Neuron (in vitro differentiated cells): ENCODE data around the gene CA10.

Source experiments
- H2AFZ ChIP-seq: one replicate; pipeline ENCODE4 v1.6.1; 2013; ENCODE audit warnings: low read depth, mild to moderate bottlenecking, inconsistent platforms, low read length, moderate library complexity
- H3K27me3 ChIP-seq: one replicate; pipeline ENCODE4 v1.6.1; 2013; ENCODE audit warnings: low read length; ENCODE audit not compliant: insufficient read depth
- H3K36me3 ChIP-seq: one replicate; pipeline ENCODE4 v1.6.1; 2013; ENCODE audit warnings: low read length; ENCODE audit not compliant: insufficient read depth
- H3K4me1 ChIP-seq: one replicate; pipeline ENCODE4 v1.6.1; 2013; ENCODE audit warnings: low read length; ENCODE audit not compliant: insufficient read depth
- H3K4me3 ChIP-seq: 2 replicates; pipeline ENCODE4 v1.5.1; 2013; ENCODE audit warnings: mild to moderate bottlenecking, low read length, moderate library complexity
- H3K9me3 ChIP-seq: one replicate; pipeline ENCODE4 v1.6.1; 2013; ENCODE audit warnings: low read length

The CA10 gene

DNA sequence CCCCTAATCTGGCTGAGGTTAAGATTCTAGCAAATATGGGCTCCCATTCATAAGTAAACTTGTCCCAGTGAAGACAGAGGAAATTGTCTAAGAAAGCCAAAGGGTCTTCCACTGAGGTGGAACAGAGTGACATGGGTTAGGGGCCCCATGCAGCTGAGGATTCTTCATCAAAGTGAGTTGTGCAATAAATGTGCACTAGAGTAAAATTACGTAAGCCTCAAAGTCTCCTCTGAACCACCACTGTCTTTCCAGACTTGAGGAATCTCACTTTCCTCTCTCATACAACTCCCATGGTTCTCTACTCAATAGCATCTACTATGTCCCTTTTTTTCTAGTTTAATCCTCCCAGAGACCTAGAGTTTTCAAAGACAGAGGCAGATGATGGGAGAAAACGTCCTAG lies 132.4 kb downstream of the CA10 start:
- Histone ChIP-seq H3K4me3 (no peak overlapping the region), H3K36me3 (no peaks in the 10 kb centered on the region), H2AFZ (no peak overlapping the region), H3K4me1 (no peaks in the 10 kb centered on the region), H3K9me3 (no peaks in the 10 kb centered on the region), H3K27me3 (no peaks in the 10 kb centered on the region)

GRCh38 chr17:52025236-52025635 lies 133.3 kb downstream of the CA10 start:
- Histone ChIP-seq H2AFZ (no peak overlapping the region), H3K4me3 (no peak overlapping the region), H3K9me3 (no peaks in the 10 kb centered on the region), H3K36me3 (no peaks in the 10 kb centered on the region), H3K4me1 (no peaks in the 10 kb centered on the region), H3K27me3 (no peaks in the 10 kb centered on the region)

GRCh38 chr17:52024300-52024870 lies 134.1 kb downstream of the CA10 start:
- H3K9me3 ChIP-seq = no peaks in the 10 kb centered on the region
- H2AFZ ChIP-seq = no peak overlapping the region
- H3K27me3 ChIP-seq = no peaks in the 10 kb centered on the region
- H3K4me1 ChIP-seq = no peaks in the 10 kb centered on the region
- H3K4me3 ChIP-seq = no peak overlapping the region
- H3K36me3 ChIP-seq = no peaks in the 10 kb centered on the region

DNA sequence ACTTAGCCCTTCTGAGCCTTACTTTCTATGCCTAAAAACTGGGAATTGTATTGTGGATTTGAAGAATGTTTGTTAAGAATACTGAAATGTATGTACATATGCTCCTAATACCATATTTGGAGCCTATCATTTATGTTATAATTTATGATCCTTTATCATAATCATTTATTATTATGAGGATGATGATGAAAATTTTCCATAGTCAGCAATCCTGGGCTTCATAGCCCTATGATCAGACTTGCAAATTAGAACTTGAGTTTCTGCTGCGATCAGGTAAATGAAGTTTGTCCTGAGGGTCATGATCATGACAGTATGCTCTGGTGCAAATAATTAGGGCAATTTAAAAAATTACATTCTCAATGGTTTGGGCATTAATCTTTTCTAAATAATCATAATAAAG lies 147.4 kb downstream of the CA10 start:
- H3K27me3 ChIP-seq = no peaks in the 10 kb centered on the region
- no peak overlapping the region for H2AFZ ChIP-seq
- H3K4me1 ChIP-seq = no peaks in the 10 kb centered on the region
- H3K4me3 ChIP-seq = no peak overlapping the region
- no peaks in the 10 kb centered on the region for H3K36me3 ChIP-seq
- H3K9me3 ChIP-seq = no peaks in the 10 kb centered on the region

DNA sequence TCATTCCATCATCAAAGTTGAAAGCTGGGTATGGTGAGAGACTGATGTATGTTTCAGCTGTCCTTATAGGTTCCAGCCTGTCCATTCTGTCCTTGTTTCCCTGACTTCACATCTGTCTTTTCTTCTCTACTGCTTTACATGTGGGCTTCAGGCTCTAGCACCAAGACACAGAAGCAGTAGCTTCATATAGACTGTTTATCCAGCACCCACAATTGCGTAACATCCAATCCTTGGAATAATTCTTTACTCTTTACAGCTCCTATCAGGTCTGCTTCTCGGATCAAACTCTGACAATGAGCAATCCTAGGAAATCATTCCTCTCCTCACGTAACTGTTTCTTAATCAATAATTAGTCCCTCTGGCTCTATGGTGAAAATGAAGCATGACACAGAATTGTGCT lies 158.9 kb downstream of the CA10 start:
- Histone ChIP-seq H3K4me1 (no peaks in the 10 kb centered on the region), H2AFZ (no peak overlapping the region), H3K27me3 (no peaks in the 10 kb centered on the region)

DNA sequence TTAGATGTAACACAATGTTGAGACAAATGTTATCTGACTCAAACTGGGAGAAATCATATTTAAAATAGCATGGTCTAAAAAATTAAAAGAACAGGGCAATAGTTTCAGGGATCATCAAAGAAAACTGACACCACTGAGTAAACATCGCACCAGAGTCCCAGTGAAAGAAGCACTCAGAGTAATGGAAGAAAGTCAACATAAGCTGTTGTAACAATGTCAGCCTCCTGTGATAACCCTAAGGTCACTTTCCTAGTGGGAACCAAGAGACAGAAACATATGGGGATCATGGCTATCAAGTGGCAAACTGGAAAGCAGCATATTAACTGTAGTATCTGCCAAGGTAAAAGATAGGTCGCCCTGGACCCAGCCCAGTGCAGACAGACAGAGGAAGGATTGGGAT lies 160.8 kb downstream of the CA10 start:
- no peaks in the 10 kb centered on the region for H3K9me3 ChIP-seq
- no peak overlapping the region for H3K4me3 ChIP-seq
- H3K27me3 ChIP-seq = no peaks in the 10 kb centered on the region
- H3K4me1 ChIP-seq = no peaks in the 10 kb centered on the region
- H3K36me3 ChIP-seq = no peaks in the 10 kb centered on the region
- no peak overlapping the region for H2AFZ ChIP-seq

More for the DNA sequence above, 158.9 kb downstream of the CA10 start:
- no peaks in the 10 kb centered on the region for H3K9me3 ChIP-seq
- no peak overlapping the region for H3K4me3 ChIP-seq
- no peaks in the 10 kb centered on the region for H3K36me3 ChIP-seq

DNA sequence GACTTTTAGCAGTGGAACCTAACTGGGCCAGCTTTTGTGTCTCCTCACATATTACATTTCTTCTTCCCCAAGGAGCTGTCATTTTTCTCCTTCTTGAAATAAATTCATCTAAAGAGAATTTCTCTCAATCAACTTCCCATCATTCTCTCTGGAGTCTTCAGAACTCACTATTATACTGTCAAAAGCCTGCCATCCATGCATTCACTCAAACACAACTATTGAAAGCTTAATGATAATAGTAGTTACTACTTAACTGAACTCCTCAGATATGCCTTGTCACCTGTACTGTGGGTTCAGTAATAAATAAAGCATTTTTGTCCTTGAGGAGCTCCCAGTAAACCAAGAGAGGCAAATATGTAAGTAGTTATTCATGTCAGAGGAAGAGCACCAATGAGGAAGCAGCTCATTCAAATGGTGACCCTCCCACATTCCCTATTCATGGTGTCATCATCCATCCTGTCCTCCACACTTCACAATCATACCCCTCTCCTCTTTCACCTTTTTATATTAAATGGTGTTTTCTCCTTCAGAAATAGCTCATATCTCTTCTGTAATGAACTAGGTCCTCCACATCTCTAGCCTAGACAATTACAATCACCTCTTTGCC lies 162.6 kb downstream of the CA10 start:
- H2AFZ ChIP-seq = no peak overlapping the region
- no peaks in the 10 kb centered on the region for H3K9me3 ChIP-seq
- H3K27me3 ChIP-seq = no peaks in the 10 kb centered on the region
- no peak overlapping the region for H3K4me3 ChIP-seq
- H3K36me3 ChIP-seq = no peaks in the 10 kb centered on the region
- no peaks in the 10 kb centered on the region for H3K4me1 ChIP-seq

GRCh38 chr17:51992864-51993416 lies 165.6 kb downstream of the CA10 start:
- Histone ChIP-seq H3K36me3 (no peaks in the 10 kb centered on the region), H2AFZ (no peak overlapping the region), H3K27me3 (no peaks in the 10 kb centered on the region), H3K4me3 (no peak overlapping the region), H3K4me1 (no peaks in the 10 kb centered on the region), H3K9me3 (no peaks in the 10 kb centered on the region)

GRCh38 chr17:51971121-51971520 lies 187.4 kb downstream of the CA10 start:
- H3K4me1 ChIP-seq = no peaks in the 10 kb centered on the region
- no peaks in the 10 kb centered on the region for H3K36me3 ChIP-seq

DNA sequence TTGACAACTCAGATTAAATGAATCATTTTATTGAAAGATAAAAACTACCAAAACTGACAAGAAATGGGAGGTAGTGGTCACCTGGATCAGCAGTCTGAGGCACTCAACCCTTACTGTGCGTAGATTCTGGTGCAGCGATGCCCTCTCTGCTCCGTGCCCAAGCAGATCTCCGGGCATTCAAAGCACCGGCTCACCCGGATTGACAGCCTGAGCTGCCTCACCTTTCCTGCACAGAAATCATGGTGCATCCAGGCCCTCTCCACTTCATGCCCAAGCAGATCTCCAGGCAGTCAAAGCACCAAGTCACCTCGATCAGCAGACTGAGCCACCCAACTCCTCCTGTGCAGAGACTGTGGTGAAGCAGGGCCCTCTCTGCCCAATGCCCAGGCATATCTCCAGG lies 196.8 kb downstream of the CA10 start:
- no peaks in the 10 kb centered on the region for H3K36me3 ChIP-seq
- H3K4me1 ChIP-seq = no peaks in the 10 kb centered on the region
- no peak overlapping the region for H3K4me3 ChIP-seq
- H2AFZ ChIP-seq = no peak overlapping the region
- no peaks in the 10 kb centered on the region for H3K27me3 ChIP-seq
- no peaks in the 10 kb centered on the region for H3K9me3 ChIP-seq

More at GRCh38 chr17:51971121-51971520, 187.4 kb downstream of the CA10 start:
- no peaks in the 10 kb centered on the region for H3K27me3 ChIP-seq
- H3K4me3 ChIP-seq = no peak overlapping the region
- H3K9me3 ChIP-seq = no peaks in the 10 kb centered on the region
- no peak overlapping the region for H2AFZ ChIP-seq

DNA sequence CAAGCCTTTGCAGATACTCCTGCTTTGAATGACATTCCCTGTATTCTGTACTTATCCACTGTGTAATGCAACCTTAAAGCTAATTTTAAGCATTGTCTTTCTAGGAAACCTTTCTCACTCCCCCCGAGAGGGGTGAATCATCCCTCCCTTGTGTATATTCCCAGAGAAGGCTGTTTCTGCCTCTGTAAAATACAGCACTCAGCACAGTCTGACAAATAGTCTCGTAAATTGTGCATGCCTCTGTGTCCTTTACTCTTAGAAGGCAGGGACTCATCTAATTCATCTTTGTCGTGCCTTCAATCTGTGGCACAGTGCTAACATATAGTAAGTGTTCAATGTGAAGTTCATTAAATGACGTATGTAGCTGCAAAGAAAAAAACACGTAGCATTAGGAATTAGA lies 200.7 kb downstream of the CA10 start:
- no peak overlapping the region for H2AFZ ChIP-seq
- H3K4me3 ChIP-seq = no peak overlapping the region
- H3K4me1 ChIP-seq = no peaks in the 10 kb centered on the region
- no peaks in the 10 kb centered on the region for H3K9me3 ChIP-seq
- H3K36me3 ChIP-seq = no peaks in the 10 kb centered on the region
- H3K27me3 ChIP-seq = no peaks in the 10 kb centered on the region

GRCh38 chr17:51955245-51955644 lies 203.3 kb downstream of the CA10 start:
- H3K27me3 ChIP-seq = no peaks in the 10 kb centered on the region
- H3K9me3 ChIP-seq = no peaks in the 10 kb centered on the region
- no peaks in the 10 kb centered on the region for H3K36me3 ChIP-seq
- H3K4me1 ChIP-seq = no peaks in the 10 kb centered on the region
- H3K4me3 ChIP-seq = no peak overlapping the region
- no peak overlapping the region for H2AFZ ChIP-seq

DNA sequence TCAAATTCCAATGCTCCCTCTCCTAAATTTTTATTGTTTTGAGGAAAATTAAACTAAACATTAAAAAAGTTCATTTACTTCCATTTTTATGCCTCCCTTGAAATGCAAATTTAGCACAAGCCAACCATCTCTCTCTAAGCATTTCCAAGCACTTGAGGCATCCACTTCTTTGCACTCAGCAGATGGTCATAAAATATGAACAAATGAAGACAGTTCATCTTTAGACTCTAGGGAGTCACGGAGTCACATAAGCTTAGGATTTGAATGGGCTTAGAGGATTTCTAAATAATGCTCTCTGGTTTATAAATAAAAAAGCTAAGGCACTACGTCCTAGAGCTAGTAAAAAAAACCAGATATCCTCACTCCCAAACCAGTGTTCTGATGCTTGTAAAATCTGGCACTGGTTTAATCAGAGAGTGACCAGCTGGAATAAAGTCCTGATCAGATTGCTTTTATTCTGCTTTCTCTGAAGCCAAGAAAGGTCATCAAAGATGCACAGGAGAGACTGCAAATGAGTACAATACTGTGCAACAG lies 204.2 kb downstream of the CA10 start:
- no peaks in the 10 kb centered on the region for H3K36me3 ChIP-seq
- no peak overlapping the region for H3K4me3 ChIP-seq
- no peaks in the 10 kb centered on the region for H3K4me1 ChIP-seq
- H3K9me3 ChIP-seq = no peaks in the 10 kb centered on the region
- no peaks in the 10 kb centered on the region for H3K27me3 ChIP-seq
- H2AFZ ChIP-seq = no peak overlapping the region
